ENCODE data around the gene MPP2.

GRCh38 chr17:43844241-43844640, 63.1 kb downstream of the MPP2 start:
- TF ChIP-seq CTCF (IDR thresholded peaks at IDR 0.05; ENCODE audit: low read depth, low read length): no peak
- no peak for TF ChIP-seq EZH2phosphoT487 (IDR thresholded peaks at IDR 0.05; ENCODE audit: low read depth)

All from OCI-LY3 (cell line).